A549 (cell line): Measurements from ENCODE around the gene SLC12A7.

Experiments used
- CTCF ChIP-seq: fragments of >200 bp; sonication (Bioruptor Twin); formaldehyde crosslinking; IDR thresholded peaks from 3 replicates; pipeline ENCODE4 v1.5.1; 2016
- NFE2L2 ChIP-seq: fragments of 150-350 bp; conservative IDR thresholded peaks from 2 replicates; pipeline ENCODE4 v1.6.1; 2014; ENCODE audit warnings: low read length
- USF2 ChIP-seq: fragments of 450-650 bp; IDR thresholded peaks from 2 replicates; pipeline ENCODE4 v1.6.1; 2014; ENCODE audit warnings: antibody characterized with exemption

GRCh38 chr5:1132570-1132969, 20.7 kb upstream of the SLC12A7 start:
- no peak for TF ChIP-seq USF2
- no peak for TF ChIP-seq NFE2L2
- TF ChIP-seq CTCF = no peak
